Measurements from ENCODE around the gene EIF2AK3.
A peak's percentile ranks its signal among the peaks of the same experiment; 100 is the strongest.
"Not testable (repeated sequence)": the region's sequence is repeated elsewhere in the genome, so short reads cannot be mapped to it uniquely, and the experiment has no call there.

EIF2AK3 gene

DNA sequence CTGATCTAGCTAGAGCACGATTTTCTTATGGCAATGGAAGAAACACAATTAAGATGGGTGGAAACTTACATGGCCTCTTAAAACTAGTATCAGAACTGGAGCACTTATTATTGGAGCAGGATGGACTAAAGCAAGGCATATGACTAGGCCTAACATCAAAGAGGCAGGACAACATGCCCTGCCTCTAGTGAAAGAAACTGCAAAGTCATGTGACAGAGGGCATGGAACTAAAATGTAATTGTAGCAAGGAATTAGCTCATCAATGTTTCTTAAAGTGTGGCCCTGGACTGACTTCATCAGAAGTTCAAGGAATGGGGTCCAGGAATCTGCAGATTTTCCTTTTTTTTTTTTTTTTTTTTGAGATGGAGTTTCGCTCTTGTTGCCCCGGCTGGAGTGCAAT, 5.3 kb upstream of the EIF2AK3 start:
- no peak for DNase-seq

GRCh38 chr2:88628571-88628939, 1.3 kb upstream of the EIF2AK3 start:
- DNase-seq = no peak

GRCh38 chr2:88627856-88628570, 749 bp upstream of the EIF2AK3 start:
- DNase-seq = no peak

GRCh38 chr2:88626171-88627054, 851 bp downstream of the EIF2AK3 start:
- no peak for DNase-seq

GRCh38 chr2:88624477-88624876, 2.8 kb downstream of the EIF2AK3 start:
- no peak for DNase-seq

DNA sequence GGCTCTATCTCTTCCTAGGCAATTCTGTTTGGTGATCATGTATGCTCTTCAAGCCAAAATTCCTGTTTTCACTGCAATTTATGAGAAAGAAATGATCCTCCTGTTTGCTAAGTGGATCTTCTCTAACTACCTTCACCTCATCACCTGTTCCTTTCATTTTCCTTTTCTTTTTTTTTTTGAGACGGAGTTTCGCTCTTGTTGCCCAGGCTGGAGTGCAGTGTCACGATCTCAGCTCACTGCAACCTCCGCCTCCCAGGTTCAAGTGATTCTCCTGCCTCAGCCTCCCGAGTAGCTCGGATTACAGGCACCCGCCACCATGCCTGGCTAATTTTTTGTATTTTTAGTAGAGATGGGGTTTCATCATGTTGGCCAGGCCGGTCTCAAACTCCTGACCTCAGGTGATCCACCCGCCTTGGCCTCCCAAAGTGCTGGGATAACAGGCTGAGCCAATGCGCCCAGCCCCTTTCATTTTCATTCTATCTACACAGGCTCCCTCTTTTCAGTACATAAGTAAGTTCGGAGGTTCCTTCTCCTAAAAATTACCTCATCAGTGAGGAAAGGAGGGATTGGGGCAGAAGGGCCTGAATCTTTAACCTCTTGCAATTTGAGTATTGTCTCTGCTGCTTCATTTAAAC, 3.3 kb downstream of the EIF2AK3 start:
- not testable (repeated sequence) for DNase-seq

DNA sequence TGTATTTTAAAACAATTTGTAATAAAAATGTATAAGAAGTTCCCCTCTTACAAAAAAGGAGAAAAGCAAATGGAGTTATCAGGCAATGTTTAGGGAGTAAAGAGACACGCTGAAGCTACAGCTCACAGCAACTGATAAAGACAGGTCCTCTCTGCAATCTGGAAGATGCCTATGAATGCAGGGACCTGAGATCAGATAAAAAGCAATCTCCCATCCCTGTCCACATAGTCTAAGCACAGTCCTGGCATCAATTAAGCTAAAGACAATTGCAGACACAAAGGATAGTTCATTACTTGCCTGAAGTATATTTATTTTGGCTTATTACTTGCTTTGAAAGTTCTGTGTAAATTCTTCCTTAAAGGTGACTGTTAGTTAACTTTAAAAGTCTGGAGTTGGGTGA, 5.0 kb downstream of the EIF2AK3 start:
- DNase-seq = no peak

GRCh38 chr2:88621432-88621831, 5.8 kb downstream of the EIF2AK3 start:
- no peak for DNase-seq

DNA sequence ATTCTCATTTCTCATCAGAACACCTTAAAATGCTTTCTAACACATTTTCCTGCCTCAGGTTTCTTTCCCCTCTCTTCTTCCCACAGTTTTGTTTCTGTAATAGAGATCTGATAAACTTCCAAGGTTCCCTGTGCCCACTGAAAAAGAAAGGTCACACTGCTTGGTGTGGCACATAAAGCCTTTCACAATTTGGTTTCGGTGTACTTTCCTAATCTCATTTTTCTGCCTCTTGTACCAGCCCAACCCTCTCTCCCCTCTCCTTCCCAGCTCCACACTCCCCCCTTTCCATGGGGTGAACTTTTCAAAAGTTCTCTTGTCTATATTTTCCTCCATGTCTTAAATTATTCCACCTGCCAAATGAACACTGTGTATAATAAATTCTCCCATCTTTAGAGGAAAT, 7.2 kb downstream of the EIF2AK3 start:
- no peak for DNase-seq

GRCh38 chr2:88615822-88616221, 11.4 kb downstream of the EIF2AK3 start:
- no peak for DNase-seq

DNA sequence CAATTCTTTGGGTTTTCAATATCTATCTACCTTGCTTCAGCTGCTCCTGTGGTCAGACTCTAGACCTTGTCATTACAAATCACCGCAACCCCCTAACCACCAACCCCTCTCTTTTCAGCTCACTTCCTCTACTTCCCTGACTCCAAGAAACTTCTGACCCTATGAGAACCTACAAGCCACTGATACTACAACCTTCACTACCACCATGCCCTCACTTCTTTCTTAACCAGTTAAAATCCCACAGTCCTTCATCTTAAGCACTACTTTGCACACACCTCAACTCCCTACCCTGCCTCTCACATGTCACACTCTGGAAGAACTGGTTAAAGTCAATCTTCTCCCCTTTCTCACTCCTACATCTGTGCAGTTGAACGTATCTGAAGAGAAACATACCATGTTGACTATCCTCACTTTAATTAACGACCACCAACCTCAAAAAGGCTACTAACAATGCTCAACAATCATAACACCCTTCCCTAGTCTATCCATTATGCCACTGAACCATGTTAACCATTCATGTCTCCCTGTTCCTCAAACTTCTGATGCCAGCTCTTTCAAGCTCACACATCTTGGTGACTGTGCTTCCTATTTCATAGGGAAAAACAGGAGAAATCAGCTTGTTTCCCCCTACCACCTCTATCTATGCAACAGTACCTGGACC, 12.6 kb downstream of the EIF2AK3 start:
- no peak for DNase-seq

GRCh38 chr2:88613921-88614320, 13.3 kb downstream of the EIF2AK3 start:
- no peak for DNase-seq

DNA sequence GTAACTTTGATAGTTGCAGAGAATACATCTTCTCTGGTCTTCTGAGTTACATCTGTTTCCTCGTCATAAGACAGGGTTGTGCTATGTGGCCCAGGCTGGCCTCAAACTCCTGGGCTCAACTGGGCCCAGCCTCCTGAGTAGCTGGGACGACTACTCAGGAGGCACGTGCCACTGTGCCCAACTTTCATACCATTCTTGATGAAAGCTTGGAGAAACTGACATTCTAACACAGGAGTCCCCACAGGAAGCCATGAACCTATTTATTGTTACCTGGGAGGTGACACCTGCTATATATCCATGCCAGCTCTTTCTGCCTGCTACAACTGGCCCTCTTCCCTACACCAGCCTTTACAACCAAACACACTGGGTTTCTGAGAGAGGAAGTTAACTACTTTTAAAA, 19.1 kb downstream of the EIF2AK3 start:
- DNase-seq = no peak

DNA sequence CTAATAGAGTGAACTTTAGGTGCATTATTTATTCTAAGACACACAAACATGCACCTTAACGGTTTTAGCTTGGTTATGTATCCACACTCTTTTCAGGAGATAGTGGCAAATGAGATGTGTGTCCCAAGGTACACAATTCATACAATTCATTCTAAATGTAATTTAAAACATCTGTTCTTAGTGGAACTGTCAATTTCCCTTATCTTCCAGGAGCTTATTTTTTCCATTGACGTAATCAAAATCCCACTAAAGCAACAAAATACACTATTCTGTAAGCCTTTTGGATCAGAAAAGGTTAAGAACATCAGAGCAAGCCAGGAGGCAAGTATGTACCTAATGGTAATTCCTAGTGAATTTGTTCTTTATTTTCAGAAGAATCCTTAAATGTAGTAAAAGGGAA, 19.8 kb downstream of the EIF2AK3 start:
- no peak for DNase-seq

DNA sequence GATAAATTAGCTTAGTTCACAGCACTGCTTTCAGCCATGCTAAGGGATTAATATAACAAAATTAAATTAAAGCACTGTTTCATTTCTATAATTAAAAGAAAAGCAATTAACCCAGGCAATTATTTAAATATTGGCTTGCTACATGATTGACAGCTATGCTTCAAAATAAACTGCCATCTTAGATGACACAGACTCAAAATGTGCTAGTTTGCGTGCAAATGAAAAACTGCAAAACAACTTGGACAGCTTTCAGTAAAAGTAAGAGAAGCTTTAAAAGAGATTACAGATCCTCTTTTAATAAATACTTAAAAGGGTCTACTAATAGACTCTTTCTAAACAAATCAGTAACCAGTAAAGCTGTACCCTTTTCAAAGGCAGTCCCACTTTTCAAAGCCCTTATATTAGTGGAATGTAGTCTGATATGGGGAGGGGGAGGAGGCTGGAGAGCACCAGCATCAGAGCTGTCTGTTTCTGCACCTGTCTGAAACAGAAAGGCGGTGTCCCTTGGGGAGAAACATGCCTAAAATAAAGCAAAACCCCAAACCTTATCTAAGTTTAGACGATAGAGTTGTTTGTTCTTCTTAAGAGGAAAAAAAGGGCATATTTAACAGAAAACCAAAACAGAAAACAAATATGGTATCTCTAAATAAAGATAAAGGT, 20.8 kb downstream of the EIF2AK3 start:
- no peak for DNase-seq

DNA sequence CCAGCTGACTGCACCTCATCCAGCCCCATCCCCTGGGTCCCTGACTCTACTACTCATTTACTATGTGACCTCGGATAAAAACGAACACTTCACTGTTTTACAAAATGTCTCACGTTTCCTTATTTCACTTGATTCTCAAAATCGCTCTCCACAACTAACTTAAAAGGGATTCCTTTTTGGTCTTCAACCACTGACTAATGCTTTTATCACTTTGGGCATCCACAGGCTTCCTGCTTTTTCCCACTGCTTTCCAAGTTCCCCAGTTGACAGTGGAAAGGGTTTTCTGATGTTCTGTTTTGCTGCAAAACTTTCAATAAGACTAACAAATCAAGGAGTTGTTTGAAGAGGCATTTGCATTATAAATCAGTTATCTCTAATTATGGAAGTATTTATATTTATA, 24.1 kb downstream of the EIF2AK3 start:
- DNase-seq = no peak

- no peak for DNase-seq
Observed at GRCh38 chr2:88602022-88602421, 25.2 kb downstream of the EIF2AK3 start.

GRCh38 chr2:88601286-88601685, 26.0 kb downstream of the EIF2AK3 start:
- DNase-seq = no peak

GRCh38 chr2:88600038-88600465, 27.2 kb downstream of the EIF2AK3 start:
- DNase-seq = peak; percentile 51

DNA sequence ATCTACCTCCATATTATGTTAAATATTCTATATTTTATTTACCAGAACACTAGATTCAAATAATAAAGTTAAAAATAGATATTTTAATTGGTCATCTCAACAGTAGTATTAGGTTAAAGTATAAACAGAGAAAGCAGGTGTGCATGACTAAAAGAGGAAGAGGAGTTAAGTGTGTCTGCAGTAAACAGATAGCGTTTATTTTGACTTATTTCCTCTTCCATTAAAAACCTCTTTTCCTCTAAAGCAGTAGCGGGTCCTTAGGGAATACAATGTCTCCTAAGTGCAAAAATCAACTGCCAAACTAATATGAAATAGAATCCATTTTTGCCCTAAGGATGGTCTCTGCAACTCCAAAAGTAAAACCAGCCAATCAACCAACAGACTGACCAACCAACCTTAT, 27.7 kb downstream of the EIF2AK3 start:
- DNase-seq = no peak

DNA sequence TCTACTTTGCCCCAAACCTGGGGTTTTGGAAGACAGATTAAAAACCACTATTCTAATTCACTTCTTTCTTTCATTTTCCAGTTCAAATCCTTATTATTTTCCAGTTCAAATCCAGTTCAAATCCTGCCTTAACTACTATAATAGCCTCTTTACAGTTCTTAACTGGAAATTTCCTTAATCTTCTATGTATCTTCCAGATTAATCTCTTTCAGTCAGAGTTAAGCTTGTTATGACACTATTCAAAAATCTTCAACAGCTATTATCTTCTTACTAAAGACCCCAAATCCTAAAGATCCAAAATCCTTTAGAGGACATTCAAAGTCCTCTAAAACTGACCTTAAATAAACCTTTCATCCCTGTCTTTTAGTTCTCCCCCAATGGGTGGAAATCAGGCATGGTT, 30.1 kb downstream of the EIF2AK3 start:
- no peak for DNase-seq

GRCh38 chr2:88596141-88596830, 31.0 kb downstream of the EIF2AK3 start:
- DNase-seq = no peak
